ENCODE measurements around the gene ENO4.

The ENO4 gene

GRCh38 chr10:116849248-116850057 is at the start of gene ENO4:
Gene ENO4, plus strand, starts transcription at chr10:116849499. Its CDS starts 68 bp downstream, at chr10:116849567.
- peak; percentile 4 for DNase-seq

- no peak for DNase-seq
Measured at GRCh38 chr10:116800286-116800929, 48.9 kb upstream of the ENO4 start.

GRCh38 chr10:116801658-116802057 is 47.6 kb upstream of the ENO4 start:
- no peak for DNase-seq

GRCh38 chr10:116802474-116802873 is 46.8 kb upstream of the ENO4 start:
- DNase-seq, result no peak

- no peak for DNase-seq
Measured at GRCh38 chr10:116802876-116803275, 46.4 kb upstream of the ENO4 start.

- DNase-seq, result no peak
Measured at GRCh38 chr10:116803451-116804249, 45.6 kb upstream of the ENO4 start.

GRCh38 chr10:116808706-116809105 is 40.6 kb upstream of the ENO4 start:
- DNase-seq, result no peak

- DNase-seq, result no peak
Measured at GRCh38 chr10:116809483-116810119, 39.7 kb upstream of the ENO4 start.

- DNase-seq, result no peak
Measured at GRCh38 chr10:116810120-116810500, 39.2 kb upstream of the ENO4 start.

- no peak for DNase-seq
Measured at GRCh38 chr10:116810895-116811294, 38.4 kb upstream of the ENO4 start.

GRCh38 chr10:116811691-116812090 is 37.6 kb upstream of the ENO4 start:
- no peak for DNase-seq

- DNase-seq, result no peak
Measured at GRCh38 chr10:116815641-116816415, 33.5 kb upstream of the ENO4 start.

- DNase-seq, result no peak
Measured at GRCh38 chr10:116817178-116817577, 32.1 kb upstream of the ENO4 start.

- no peak for DNase-seq
Measured at GRCh38 chr10:116817780-116818343, 31.4 kb upstream of the ENO4 start.

GRCh38 chr10:116819999-116820677 is 29.2 kb upstream of the ENO4 start:
- no peak for DNase-seq

- DNase-seq, result no peak
Measured at GRCh38 chr10:116825901-116826300, 23.4 kb upstream of the ENO4 start.

- no peak for DNase-seq
Measured at GRCh38 chr10:116826803-116827202, 22.5 kb upstream of the ENO4 start.

GRCh38 chr10:116827214-116827671 is 22.1 kb upstream of the ENO4 start:
- no peak for DNase-seq

- DNase-seq, result no peak
Measured at GRCh38 chr10:116828116-116828515, 21.2 kb upstream of the ENO4 start.

GRCh38 chr10:116829711-116830110 is 19.6 kb upstream of the ENO4 start:
- no peak for DNase-seq

- no peak for DNase-seq
Measured at GRCh38 chr10:116831086-116831485, 18.2 kb upstream of the ENO4 start.
